GM18517 (cell line): ENCODE results near the gene RAB44.
A peak's percentile ranks its signal among the peaks of the same experiment; 100 is the strongest.

Source experiments
- ATAC-seq: cut with Tn5 transposase; IDR thresholded peaks from one replicate; pipeline ENCODE4 v1.9.1; 2021; ENCODE audit warnings: mild to moderate bottlenecking, moderate library complexity; ENCODE audit not compliant: unreplicated experiment

RAB44 gene

DNA sequence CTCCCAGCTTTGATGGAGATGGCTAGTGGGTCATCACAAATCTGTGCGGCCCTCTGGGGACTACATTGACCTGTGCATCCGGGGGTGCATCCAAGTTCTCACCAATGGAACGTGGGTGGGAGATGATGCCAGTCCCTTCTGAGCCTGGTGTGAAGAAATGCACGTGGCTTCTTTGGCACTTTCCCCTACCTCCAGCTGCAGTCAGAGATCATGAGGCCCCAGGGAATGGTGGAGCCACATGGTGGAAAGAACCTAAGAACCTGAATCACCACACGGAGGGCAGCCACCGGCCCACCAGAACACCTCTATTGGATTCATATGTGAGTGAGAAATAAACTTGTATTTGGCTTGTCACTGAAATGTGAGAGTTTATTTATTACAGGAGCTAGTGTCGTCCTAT lies 29.0 kb upstream of the RAB44 start:
- no peak for ATAC-seq

GRCh38 chr6:36669002-36669401 lies 28.6 kb upstream of the RAB44 start:
- ATAC-seq = no peak

- ATAC-seq = no peak
Measured at GRCh38 chr6:36670271-36670670, 27.4 kb upstream of the RAB44 start.

- ATAC-seq = no peak
Measured at GRCh38 chr6:36671687-36672375, 25.8 kb upstream of the RAB44 start.

DNA sequence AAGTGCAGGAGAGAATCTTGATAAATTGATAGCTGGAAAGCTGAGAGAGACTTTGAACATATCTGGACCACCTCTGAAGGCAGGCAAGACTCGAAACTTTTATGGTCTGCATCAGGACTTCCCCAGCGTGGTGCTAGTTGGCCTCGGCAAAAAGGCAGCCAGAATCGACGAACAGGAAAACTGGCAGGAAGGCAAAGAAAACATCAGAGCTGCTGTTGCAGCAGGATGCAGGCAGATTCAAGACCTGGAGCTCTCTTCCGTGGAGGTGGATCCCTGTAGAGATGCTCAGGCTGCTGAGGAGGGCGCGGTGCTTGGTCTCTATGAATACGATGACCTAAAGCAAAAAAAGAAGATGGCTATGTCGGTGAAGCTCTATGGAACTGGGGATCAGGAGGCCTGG lies 23.7 kb upstream of the RAB44 start:
- ATAC-seq = no peak

DNA sequence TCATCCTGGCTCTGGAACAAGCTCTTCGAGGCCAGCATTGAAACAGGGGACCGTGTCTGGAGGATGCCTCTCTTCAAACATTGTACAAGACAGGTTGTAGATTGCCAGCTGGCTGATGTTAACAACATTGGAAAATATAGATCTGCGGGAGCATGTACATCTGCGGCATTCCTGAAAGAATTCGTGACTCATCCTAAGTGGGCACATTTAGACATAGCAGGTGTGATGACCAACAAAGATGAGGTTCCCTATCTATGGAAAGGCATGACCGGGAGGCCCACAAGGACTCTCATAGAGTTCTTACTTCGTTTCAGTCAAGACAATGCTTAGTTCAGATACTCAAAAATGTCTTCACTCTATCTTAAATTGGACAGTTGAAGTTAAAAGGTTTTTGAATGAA lies 22.7 kb upstream of the RAB44 start:
- ATAC-seq = no peak

DNA sequence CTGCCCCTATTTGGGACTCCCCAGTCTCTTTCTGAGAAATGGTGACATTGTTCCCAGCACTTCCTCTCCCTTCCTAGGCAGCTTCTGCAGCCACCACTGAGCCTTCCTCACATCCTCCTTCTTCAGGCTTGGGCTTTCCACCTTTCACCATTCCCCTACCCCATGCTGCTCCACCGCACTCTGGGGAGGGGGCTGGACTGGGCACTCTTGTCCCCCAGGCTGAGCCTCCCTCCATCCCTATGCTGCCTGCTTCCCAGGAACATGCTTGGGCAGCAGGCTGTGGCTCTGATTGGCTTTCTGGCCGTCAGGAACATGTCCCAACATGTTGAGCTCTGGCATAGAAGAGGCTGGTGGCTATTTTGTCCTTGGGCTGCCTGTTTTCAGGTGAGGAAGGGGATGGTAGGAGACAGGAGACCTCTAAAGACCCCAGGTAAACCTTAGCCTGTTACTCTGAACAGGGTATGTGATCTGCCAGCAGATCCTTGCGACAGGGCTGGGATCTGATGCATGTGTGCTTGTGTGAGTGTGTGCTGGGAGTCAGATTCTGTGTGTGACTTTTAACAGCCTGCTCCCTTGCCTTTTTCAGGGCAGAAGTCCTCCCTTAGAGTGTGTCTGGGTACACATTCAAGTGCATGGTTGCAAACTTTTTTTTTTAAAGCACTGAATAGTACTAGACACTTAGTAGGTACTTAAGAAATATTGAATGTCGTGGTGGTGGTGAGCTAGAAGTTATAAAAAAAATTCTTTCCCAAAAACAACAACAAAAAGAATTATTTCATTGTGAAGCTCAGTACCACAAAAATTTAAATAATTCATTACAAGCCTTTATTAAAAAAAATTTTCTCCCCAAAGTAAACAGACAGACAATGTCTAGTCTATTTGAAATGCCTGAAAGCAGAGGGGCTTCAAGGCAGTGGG lies 21.2 kb upstream of the RAB44 start:
- ATAC-seq = no peak

- ATAC-seq = no peak
Measured at GRCh38 chr6:36677059-36677749, 20.4 kb upstream of the RAB44 start.

GRCh38 chr6:36677753-36678487 lies 19.7 kb upstream of the RAB44 start:
- ATAC-seq = no peak

DNA sequence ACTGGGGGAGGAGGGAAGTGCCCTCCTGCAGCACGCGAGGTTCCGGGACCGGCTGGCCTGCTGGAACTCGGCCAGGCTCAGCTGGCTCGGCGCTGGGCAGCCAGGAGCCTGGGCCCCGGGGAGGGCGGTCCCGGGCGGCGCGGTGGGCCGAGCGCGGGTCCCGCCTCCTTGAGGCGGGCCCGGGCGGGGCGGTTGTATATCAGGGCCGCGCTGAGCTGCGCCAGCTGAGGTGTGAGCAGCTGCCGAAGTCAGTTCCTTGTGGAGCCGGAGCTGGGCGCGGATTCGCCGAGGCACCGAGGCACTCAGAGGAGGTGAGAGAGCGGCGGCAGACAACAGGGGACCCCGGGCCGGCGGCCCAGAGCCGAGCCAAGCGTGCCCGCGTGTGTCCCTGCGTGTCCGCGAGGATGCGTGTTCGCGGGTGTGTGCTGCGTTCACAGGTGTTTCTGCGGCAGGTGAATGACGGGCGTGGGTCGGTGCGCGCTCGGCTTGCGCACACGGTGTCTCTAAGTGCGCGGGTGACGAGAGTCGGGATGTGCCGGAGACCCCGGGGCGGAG lies 19.1 kb upstream of the RAB44 start, which contains the start of gene CDKN1A:
CDKN1A (plus strand) TSS at position 227 of the 555 bp plus-strand sequence. CDS start 5,388 bp downstream, outside the sequence.
- ATAC-seq = peak; percentile 38

GRCh38 chr6:36679043-36679833 lies 18.4 kb upstream of the RAB44 start:
- no peak for ATAC-seq

GRCh38 chr6:36682328-36683144 lies 15.1 kb upstream of the RAB44 start:
- ATAC-seq = peak; percentile 28

DNA sequence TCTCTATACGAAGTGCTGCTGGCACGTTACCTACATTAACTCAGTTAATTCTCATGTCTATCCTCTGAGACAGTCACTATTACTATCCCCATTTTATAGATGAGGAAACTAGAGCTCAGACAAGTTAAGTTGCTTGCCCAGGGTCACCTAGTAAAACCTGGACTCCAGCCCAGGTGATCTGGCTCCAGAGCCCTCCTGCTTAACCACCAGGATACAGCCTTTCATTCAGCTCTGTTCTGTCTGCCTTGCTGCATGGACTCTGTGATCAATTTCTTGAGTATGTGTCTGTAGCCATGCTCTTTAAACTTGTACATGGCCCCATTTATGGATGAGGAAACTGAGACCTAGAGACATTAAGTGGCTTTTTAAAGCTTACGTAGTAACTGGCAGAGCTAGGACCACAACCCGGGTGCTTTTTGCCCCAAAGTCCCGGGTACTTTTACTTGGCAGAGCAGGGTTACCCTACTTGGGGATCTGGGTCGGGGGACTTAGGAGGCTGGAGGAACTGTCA lies 14.4 kb upstream of the RAB44 start:
- no peak for ATAC-seq

GRCh38 chr6:36683656-36684446 lies 13.8 kb upstream of the RAB44 start:
- ATAC-seq = no peak

GRCh38 chr6:36684447-36684812 lies 13.2 kb upstream of the RAB44 start:
- no peak for ATAC-seq

DNA sequence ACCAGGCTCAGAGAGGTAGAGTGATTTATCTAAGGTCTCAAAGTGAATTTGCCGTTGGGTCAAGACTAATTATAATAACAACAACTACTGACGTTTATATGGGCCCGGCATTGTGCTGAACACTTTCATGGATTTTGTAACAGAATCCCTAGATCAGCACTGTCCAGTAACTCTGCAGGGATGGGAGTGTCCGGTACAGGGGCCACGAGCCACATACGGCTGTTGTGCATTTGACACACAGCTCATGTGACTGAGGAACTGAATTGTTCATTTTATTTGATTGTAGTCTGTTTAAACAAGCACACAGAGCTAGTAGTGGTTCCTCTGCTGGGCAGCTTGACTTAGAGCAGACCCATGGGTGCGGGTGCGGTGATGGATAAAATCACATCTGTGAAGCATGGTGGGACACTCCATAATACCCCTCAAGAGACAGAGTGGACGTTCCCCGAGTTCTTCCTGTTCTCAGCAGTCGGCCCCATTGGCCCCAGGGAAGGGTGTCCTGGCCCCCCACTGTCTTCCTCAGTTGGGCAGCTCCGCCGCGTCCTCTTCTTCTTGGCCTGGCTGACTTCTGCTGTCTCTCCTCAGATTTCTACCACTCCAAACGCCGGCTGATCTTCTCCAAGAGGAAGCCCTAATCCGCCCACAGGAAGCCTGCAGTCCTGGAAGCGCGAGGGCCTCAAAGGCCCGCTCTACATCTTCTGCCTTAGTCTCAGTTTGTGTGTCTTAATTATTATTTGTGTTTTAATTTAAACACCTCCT lies 12.3 kb upstream of the RAB44 start:
- ATAC-seq = no peak
